Astrocyte (in vitro differentiated cells and primary cell): Measurements from ENCODE around the gene NAA50.

ENCODE experiments used
- EZH2 ChIP-seq: IDR thresholded peaks from 2 replicates; pipeline ENCODE4 v1.6.1; 2012; ENCODE audit warnings: mild to moderate bottlenecking, low read length, inconsistent platforms; ENCODE audit not compliant: insufficient read depth
- TF ChIP-seq, protein P1 (sequence below): IDR thresholded peaks from 2 replicates; pipeline ENCODE4 v1.5.1; 2011; ENCODE audit warnings: low read depth, mild to moderate bottlenecking, inconsistent platforms, low read length, moderate library complexity; ENCODE audit not compliant: insufficient read depth

GRCh38 chr3:113773381-113773780, 27.3 kb upstream of the NAA50 start:
- TF ChIP-seq, protein P1, sequence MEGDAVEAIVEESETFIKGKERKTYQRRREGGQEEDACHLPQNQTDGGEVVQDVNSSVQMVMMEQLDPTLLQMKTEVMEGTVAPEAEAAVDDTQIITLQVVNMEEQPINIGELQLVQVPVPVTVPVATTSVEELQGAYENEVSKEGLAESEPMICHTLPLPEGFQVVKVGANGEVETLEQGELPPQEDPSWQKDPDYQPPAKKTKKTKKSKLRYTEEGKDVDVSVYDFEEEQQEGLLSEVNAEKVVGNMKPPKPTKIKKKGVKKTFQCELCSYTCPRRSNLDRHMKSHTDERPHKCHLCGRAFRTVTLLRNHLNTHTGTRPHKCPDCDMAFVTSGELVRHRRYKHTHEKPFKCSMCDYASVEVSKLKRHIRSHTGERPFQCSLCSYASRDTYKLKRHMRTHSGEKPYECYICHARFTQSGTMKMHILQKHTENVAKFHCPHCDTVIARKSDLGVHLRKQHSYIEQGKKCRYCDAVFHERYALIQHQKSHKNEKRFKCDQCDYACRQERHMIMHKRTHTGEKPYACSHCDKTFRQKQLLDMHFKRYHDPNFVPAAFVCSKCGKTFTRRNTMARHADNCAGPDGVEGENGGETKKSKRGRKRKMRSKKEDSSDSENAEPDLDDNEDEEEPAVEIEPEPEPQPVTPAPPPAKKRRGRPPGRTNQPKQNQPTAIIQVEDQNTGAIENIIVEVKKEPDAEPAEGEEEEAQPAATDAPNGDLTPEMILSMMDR = no peak
- TF ChIP-seq EZH2 = no peak
